Parathyroid adenoma (tissue), 2 donors: ENCODE measurements around the gene GTF2F2.

Experiments
- H2AFZ ChIP-seq: fragments of 300-600 bp; sonication (generic); one replicate; pipeline ENCODE4 v1.7.0; 2017; ENCODE audit warnings: antibody characterized with exemption, mild to moderate bottlenecking
- H3K27ac ChIP-seq: fragments of 300-600 bp; sonication (generic); one replicate; pipeline ENCODE4 v1.7.0; 2017
- H3K27me3 ChIP-seq: fragments of 300-600 bp; sonication (generic); one replicate; pipeline ENCODE4 v1.7.0; 2017; ENCODE audit warnings: low read length; ENCODE audit not compliant: control insufficient read depth, insufficient read depth
- H3K36me3 ChIP-seq: fragments of 300-600 bp; sonication (generic); one replicate; pipeline ENCODE4 v1.7.0; 2017; ENCODE audit warnings: low read length; ENCODE audit not compliant: control insufficient read depth, insufficient read depth
- H3K4me1 ChIP-seq: fragments of 300-600 bp; sonication (generic); one replicate; pipeline ENCODE4 v1.7.0; 2017; ENCODE audit warnings: control low read depth
- H3K4me2 ChIP-seq: fragments of 300-600 bp; sonication (generic); one replicate; pipeline ENCODE4 v1.7.0; 2017; ENCODE audit warnings: low read length
- H3K4me3 ChIP-seq: fragments of 300-600 bp; sonication (generic); one replicate; pipeline ENCODE4 v1.7.0; 2017; ENCODE audit warnings: low read depth, low read length
- H3K79me2 ChIP-seq: fragments of 300-600 bp; sonication (generic); one replicate; pipeline ENCODE4 v1.7.0; 2017; ENCODE audit warnings: control low read depth
- H3K9ac ChIP-seq: fragments of 300-600 bp; sonication (generic); one replicate; pipeline ENCODE4 v1.7.0; 2017; ENCODE audit warnings: mild to moderate bottlenecking
- H3K9me3 ChIP-seq: fragments of 300-600 bp; sonication (generic); one replicate; pipeline ENCODE4 v1.7.0; 2017; ENCODE audit warnings: low read length; ENCODE audit not compliant: control insufficient read depth
- CTCF ChIP-seq: fragments of 300-600 bp; sonication (generic); IDR thresholded peaks from one replicate; pipeline ENCODE4 v1.7.0; 2017; ENCODE audit warnings: antibody characterized with exemption, mild to moderate bottlenecking
- donor health status: primary hyperparathyroidism.

The GTF2F2 gene

GRCh38 chr13:45333251-45333976 is 213.1 kb downstream of the GTF2F2 start:
- Histone ChIP-seq H3K27ac (no peak overlapping the region), H3K9ac (no peak overlapping the region), H3K4me2 (no peak overlapping the region), H3K9me3 (no peaks in the 10 kb centered on the region), H3K27me3 (no peaks in the 10 kb centered on the region), H2AFZ (no peak overlapping the region), H3K36me3 (no peaks in the 10 kb centered on the region), H3K4me1 (peaks cover 3% of the 10 kb centered on the region), H3K79me2 (no peaks in the 10 kb centered on the region), H3K4me3 (no peak overlapping the region)
- no peak for TF ChIP-seq CTCF
